Urinary bladder (tissue), 4 donors: ENCODE data around the gene DYNC2H1. TPM values are rescaled to one million over a fixed set of nuclear protein-coding genes. Genes with fewer than 3 reads are reported as not detected.

Experiments used
- DNase-seq: peaks from one replicate; pipeline ENCODE4 v3.0.0-alpha.2; 2015; ENCODE audit errors: extremely low spot score
- H3K27ac ChIP-seq: one replicate; pipeline ENCODE4 v1.5.1; 2013; ENCODE audit warnings: low read depth, mild to moderate bottlenecking, moderate library complexity
- H3K36me3 ChIP-seq: one replicate; pipeline ENCODE4 v1.6.1; 2013; ENCODE audit warnings: mild to moderate bottlenecking, moderate library complexity; ENCODE audit not compliant: insufficient read depth
- H3K4me1 ChIP-seq: one replicate; pipeline ENCODE4 v1.6.1; 2013; ENCODE audit warnings: mild to moderate bottlenecking, moderate library complexity; ENCODE audit not compliant: insufficient read depth
- H3K4me3 ChIP-seq: one replicate; pipeline ENCODE4 v1.5.1; 2013; ENCODE audit warnings: low read depth, low read length
- WGBS: extraction: QIAGEN DNeasy Blood & Tissue Kit; methylation state at CpG from one replicate; pipeline ENCODE4 v1.1.7; 2013; 5-methylcytosine and 5-hydroxymethylcytosine counted together
- polyA plus RNA-seq: library from polyadenylated mRNA; stranded (reverse); fragments of 200-250 nt; gene quantifications from one replicate; pipeline ENCODE4 v1.2.3, GENCODE V29; 2013
- total RNA-seq: library from RNA; depleted of rRNA; stranded (reverse); fragments of >200 nt; gene quantifications from one replicate; pipeline ENCODE4 v1.2.3, GENCODE V29; 2014
- donor health status: healthy with polysubstance abuse.
- donor health status: healthy.

DYNC2H1 gene
- total and polyA plus RNA-seq, 2 donors: 12.8 to 91.8 TPM

DNA sequence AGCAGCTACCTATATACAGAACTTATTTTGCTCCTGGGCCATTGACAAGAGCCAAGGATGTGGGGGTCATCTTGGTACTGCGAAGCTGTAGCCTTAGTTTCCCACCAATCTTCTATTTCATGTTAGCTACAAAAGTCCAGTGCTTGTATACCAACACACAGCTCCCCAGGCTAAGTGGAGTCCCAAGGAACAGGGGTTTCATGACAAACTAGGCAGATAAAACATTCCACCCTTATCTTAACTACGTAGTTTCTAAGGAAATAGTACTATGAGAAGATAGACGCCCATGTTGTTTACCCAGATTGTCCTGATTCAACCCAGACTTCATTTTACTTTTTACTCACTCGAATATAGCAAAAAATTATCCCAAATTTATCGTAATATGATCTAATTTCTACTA, 218.5 kb downstream of the DYNC2H1 start:
- Histone ChIP-seq H3K4me1 (no peaks in the 10 kb centered on the region), H3K27ac (no peak overlapping the region), H3K4me3 (no peak overlapping the region), H3K36me3 (no peaks in the 10 kb centered on the region)
- WGBS: 81% methylated on average over 5 of the region's 5 CpGs
- no peak for DNase-seq

DNA sequence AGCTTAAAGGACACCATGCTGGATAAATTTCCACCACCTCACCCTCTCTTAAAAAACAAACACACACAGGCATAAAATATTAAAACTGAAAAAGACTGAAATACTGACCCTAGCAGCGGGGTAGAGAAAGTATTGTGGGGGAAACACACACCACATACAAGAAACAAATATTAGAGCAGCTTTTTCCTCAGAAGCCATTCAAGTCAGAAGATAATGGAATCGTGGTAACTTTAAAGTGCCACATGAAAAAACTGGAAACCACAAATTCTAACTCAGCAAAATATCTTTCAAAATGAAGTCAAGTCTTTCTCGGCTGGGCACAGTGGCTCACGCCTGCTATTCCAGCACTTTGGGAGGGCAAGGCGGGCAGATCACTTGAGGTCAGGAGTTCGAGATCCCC, 223.2 kb downstream of the DYNC2H1 start:
- no peaks in the 10 kb centered on the region for H3K4me1 ChIP-seq
- WGBS: 93% methylated on average over 6 of the region's 6 CpGs
- H3K4me3 ChIP-seq: no peak overlapping the region
- no peak overlapping the region for H3K27ac ChIP-seq
- H3K36me3 ChIP-seq: no peaks in the 10 kb centered on the region
- DNase-seq: no peak

DNA sequence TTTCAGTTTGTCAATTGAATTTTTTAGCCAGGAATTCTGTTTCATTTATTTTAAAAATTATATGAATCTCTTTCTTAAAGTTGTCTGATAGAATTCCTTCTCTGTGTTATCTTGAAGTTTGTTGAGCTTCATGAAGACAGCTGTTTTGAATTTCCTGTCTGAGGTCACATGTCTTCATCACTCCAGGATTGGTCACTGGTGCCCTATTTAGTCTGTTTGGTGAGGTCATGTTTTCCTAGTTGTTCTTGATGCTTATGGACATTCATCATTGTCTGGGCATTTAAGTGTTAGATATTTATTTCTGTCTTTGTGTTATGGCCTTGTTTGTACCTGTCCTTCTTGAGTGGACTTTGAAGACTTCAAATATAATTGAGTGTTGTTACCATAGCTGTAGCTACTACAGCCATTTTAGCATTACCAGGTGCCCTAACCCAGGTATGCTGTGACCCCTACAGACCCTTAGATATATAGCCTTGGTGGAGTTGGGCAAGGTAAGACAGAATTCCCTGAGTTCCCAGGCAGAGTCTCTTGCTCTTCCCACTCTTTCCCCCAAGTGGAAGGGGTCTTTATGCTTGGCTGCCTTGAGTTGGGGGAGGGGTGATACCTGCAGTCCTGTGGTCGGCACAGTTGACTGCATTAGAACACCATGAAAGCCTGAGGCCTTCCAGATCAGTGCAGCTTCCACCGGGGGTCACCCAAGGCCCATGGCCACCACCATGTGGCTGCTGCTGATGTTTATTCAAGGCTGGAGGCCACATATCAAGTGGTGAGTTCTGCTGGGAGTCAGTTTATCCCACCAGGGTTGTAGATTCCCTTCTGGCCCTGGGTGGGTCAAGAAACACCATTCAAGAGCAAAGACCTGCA, 229.6 kb downstream of the DYNC2H1 start:
- Histone ChIP-seq H3K27ac (no peak overlapping the region), H3K4me3 (no peak overlapping the region), H3K4me1 (no peaks in the 10 kb centered on the region), H3K36me3 (no peaks in the 10 kb centered on the region)
- WGBS: 77% methylated on average over 2 of the region's 2 CpGs
- DNase-seq: no peak

GRCh38 chr11:103339485-103339857, 230.2 kb downstream of the DYNC2H1 start:
- H3K4me1 ChIP-seq: no peaks in the 10 kb centered on the region
- no peak overlapping the region for H3K27ac ChIP-seq
- 95% methylated on average over 6 of the region's 6 CpGs for WGBS
- H3K4me3 ChIP-seq: no peak overlapping the region
- DNase-seq: no peak
- H3K36me3 ChIP-seq: no peaks in the 10 kb centered on the region

GRCh38 chr11:103340956-103341355, 231.7 kb downstream of the DYNC2H1 start:
- Histone ChIP-seq H3K36me3 (no peaks in the 10 kb centered on the region), H3K4me1 (no peaks in the 10 kb centered on the region), H3K4me3 (no peak overlapping the region), H3K27ac (no peak overlapping the region)
- no peak for DNase-seq
- WGBS: 26% methylated on average over 1 of the region's 1 CpG

DNA sequence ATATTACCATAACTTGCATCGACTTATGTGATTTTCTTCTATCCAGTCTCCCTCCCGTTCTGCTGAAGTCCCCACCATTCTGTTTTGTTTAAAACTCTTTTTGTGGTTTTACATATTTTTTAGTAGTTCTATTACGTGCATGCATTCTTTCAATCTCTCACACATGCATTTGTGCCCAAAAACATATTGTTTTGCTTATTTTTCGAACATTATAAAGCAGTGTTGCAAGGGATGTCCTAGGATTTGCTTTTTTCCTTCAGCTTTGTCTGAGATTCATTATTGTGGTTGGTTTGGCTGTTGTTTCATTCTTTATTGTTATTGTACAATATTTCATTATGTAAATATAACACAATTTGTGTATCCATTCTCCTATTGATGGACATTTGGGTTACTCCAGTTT, 235.7 kb downstream of the DYNC2H1 start:
- no peak overlapping the region for H3K4me3 ChIP-seq
- H3K4me1 ChIP-seq: no peaks in the 10 kb centered on the region
- no peak overlapping the region for H3K27ac ChIP-seq
- 70% methylated on average over 4 of the region's 4 CpGs for WGBS
- H3K36me3 ChIP-seq: no peaks in the 10 kb centered on the region
- DNase-seq: no peak

- Histone ChIP-seq H3K36me3 (no peaks in the 10 kb centered on the region), H3K27ac (no peak overlapping the region), H3K4me3 (no peak overlapping the region), H3K4me1 (no peaks in the 10 kb centered on the region)
- no peak for DNase-seq
- 96% methylated on average over 2 of the region's 2 CpGs for WGBS
Observed at GRCh38 chr11:103349595-103349994, 240.4 kb downstream of the DYNC2H1 start.

DNA sequence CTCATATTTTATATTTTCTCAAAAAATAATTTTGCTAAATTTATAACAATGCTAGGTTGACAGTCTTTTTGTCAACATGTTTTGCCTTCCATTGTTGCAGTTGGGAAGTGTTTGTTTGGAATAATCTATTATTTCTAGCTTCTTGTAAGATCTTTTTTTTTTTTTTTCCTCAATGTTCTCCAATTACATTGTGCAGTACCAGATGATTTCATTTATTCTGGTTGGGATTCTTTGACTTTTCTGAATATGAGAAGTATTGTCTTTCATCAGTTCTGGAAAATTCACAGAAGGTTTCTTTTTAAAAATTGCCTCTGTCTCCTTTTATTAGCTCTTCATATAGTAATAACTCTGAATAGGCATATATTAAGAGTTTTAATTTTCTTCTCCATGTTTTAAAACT, 245.4 kb downstream of the DYNC2H1 start:
- H3K36me3 ChIP-seq: no peaks in the 10 kb centered on the region
- H3K4me1 ChIP-seq: no peaks in the 10 kb centered on the region
- H3K4me3 ChIP-seq: no peak overlapping the region
- no peak overlapping the region for H3K27ac ChIP-seq
- DNase-seq: no peak

DNA sequence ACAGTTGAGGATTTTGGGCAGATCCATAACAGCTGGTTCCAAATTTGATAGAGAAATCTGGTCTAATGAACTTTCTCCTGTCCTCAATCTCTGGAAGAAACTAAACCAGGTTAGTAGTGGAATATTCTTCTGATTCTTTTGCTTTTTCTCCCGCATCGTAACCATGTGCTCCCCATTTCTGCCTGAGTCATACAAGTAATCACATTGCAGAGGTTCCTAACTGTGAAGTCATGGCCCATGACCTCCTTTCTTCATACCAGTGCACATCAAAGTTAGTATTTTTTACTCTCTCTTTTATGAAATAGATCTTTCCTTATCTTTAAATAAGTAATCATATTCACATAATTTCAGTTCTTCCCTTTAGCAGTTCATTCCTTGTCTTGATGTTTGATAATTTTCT, 249.0 kb downstream of the DYNC2H1 start:
- no peak overlapping the region for H3K4me3 ChIP-seq
- 99% methylated on average over 2 of the region's 2 CpGs for WGBS
- no peak for DNase-seq
- no peaks in the 10 kb centered on the region for H3K4me1 ChIP-seq
- no peaks in the 10 kb centered on the region for H3K36me3 ChIP-seq
- H3K27ac ChIP-seq: no peak overlapping the region

GRCh38 chr11:103359216-103359615, 250.0 kb downstream of the DYNC2H1 start:
- no peaks in the 10 kb centered on the region for H3K4me1 ChIP-seq
- no peaks in the 10 kb centered on the region for H3K36me3 ChIP-seq
- DNase-seq: no peak
- H3K4me3 ChIP-seq: no peak overlapping the region
- no peak overlapping the region for H3K27ac ChIP-seq
- WGBS: 76% methylated on average over 4 of the region's 4 CpGs

GRCh38 chr11:103364687-103365086, 255.5 kb downstream of the DYNC2H1 start:
- Histone ChIP-seq H3K4me3 (no peak overlapping the region), H3K4me1 (no peaks in the 10 kb centered on the region), H3K36me3 (no peaks in the 10 kb centered on the region), H3K27ac (no peak overlapping the region)
- 57% methylated on average over 1 of the region's 1 CpG for WGBS
- no peak for DNase-seq

GRCh38 chr11:103367650-103368049, 258.4 kb downstream of the DYNC2H1 start:
- peaks cover 2% of the 10 kb centered on the region for H3K36me3 ChIP-seq
- DNase-seq: no peak
- no peak overlapping the region for H3K4me3 ChIP-seq
- 76% methylated on average over 3 of the region's 3 CpGs for WGBS
- H3K4me1 ChIP-seq: no peaks in the 10 kb centered on the region
- no peak overlapping the region for H3K27ac ChIP-seq

DNA sequence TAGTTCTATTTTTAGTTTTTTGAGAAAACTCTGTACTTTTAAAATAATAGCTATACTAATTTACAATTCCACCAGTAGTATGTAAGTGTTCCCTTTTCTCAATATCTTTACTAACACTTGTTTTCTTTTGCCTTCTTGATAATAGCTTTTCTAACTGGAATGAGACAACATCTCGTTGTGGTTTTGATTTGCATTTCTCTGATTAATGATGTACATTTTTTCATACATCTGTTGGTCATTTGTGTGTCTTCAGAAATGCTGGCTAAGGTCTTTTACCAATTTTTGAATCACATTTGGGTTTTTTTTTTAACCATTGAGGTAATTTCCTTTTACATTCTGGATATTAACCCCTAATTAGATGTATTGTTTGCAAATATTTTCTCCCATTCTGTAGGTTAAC, 258.9 kb downstream of the DYNC2H1 start:
- WGBS: 86% methylated on average over 1 of the region's 1 CpG

GRCh38 chr11:103370076-103370475, 260.9 kb downstream of the DYNC2H1 start:
- 77% methylated on average over 1 of the region's 1 CpG for whole genome bisulfite sequencing
- Histone ChIP-seq H3K4me1 (no peaks in the 10 kb centered on the region), H3K36me3 (peaks cover 2% of the 10 kb centered on the region), H3K27ac (no peak overlapping the region), H3K4me3 (no peak overlapping the region)
- DNase-seq: no peak

More for the DNA sequence above, 258.9 kb downstream of the DYNC2H1 start:
- DNase-seq: no peak
- H3K4me1 ChIP-seq: no peaks in the 10 kb centered on the region
- no peak overlapping the region for H3K27ac ChIP-seq
- peaks cover 2% of the 10 kb centered on the region for H3K36me3 ChIP-seq
- H3K4me3 ChIP-seq: no peak overlapping the region
